ENCODE results near the gene LAMC3.
"Not testable (repeated sequence)": the region's sequence is repeated elsewhere in the genome, so short reads cannot be mapped to it uniquely, and the experiment has no call there.

Gene LAMC3

DNA sequence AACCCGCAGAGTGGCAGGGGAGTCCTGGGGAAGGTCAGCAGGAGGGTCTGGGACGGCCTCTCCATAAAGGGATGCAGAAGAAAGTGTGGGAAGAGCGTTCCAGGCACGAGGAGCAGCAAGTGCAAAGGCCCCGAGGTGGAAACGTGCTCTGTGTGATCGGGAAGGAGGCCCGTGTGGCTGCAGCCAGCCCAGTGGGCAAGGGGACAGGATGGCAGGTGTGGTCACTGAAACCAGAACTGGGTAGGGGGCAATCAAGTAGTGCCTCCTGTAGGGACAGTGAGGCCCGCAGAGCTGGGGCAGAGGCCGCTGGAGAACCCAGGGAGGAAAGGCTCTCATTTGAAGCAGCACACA is 16.3 kb upstream of the LAMC3 start:
- no peak for DNase-seq

- no peak for DNase-seq
These were observed 15.5 kb upstream of the LAMC3 start for GRCh38 chr9:130993303-130994030.

- no peak for DNase-seq
These were observed 14.6 kb upstream of the LAMC3 start for GRCh38 chr9:130994135-130995085.

DNA sequence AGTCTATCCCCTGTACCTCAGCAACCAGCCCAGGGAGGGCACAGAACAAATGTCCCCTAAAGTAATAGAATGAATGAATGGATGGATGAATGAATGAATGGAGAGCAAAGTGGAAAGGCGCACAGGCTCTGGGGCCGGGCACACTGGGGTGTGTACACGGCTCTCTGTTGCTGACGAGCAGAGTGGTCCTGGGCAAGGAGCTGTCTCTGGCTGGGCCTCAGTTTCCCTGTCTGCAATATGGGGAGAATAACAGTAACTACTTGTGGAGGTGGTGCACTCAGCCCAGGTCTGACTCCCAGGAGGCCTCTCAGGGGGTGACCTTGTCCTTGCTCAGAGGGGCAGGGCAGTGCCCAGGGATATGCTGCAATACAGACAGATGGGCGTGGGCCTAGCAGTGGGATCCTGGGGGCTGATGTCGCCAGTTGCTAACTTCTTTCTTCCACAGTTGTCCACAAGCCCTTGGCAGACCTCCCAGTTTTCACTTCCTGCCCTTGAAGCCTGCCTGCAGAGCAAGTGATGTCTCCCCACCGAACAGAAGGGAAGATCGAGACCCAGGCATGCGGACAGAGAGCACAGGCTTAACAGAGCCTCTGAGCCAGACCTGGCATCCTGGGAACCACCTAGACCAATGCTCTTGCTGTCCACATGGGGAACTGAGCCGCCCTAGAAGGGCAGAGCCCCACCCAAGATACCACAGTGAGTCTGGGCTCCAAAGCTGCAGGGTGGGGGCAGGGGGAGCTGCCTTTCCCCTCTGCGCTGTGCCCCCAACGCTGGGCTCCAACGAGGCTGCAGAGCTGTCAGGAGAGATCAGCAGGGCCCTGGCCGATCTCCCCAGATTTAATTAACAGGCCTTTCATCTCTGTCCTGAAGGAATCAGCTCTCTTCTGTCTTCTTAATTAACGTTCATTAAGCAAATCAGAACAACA is 13.6 kb upstream of the LAMC3 start:
- DNase-seq: no peak

DNA sequence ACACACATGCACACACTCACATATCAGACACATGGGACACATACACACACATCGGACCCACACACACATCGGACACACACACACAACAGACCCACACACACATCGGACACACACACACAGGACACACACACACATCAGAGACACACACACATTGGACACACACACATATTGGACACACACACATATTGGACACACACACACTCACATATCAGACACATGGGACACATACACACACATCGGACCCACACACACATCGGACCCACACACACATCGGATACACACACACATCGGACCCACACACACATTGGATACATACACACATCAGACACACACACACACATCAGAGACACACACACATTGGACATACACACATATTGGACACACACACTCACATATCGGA is 12.8 kb upstream of the LAMC3 start:
- DNase-seq: no peak

DNA sequence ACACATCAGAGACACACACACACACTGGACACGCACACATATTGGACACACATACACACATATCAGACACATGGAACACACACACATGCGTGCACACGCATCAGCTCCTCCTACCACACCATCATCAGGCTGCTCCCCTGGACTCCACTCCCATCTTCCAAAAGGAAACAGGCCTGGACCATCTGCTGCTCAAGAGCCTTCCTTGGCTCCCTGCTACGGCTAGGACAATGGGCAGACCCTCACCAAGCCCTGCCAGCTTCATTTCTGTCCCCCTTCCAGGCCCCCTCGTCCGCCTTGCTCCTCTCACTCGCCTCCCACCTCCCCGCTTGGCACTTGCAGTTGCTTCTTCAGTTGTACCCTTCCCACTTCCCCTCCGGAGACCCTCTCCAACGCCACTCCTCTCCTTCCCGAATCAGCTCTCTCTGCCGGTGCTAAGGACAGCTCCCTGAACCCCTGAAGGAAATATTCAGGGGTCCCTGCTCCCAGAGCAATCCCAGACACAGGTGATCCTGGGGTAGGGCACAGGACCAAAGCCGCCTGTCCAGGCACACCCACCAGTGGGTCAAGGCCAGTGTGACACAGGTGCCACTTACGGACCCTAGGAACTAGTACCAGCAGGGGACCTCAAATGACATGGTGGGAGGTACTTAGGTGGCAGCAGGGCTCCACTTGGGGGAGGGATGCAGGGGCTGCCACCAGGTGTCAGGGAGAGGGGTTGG is 12.1 kb upstream of the LAMC3 start:
- DNase-seq: no peak

DNA sequence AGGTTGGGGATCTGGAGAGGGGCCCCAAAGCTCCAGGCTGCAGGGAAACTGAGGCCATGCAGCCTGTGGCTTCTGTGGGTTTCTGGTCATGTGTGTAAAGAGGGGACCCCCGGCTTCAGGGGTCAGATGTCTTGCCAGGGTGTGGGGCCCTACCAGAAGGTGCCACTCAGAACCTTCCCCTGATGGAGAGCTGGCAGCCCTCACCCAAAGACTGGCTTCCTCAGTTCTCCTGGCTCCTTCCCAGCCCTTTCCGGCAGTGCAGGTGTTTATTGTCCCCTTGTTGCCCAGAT is 11.6 kb upstream of the LAMC3 start:
- no peak for DNase-seq

DNA sequence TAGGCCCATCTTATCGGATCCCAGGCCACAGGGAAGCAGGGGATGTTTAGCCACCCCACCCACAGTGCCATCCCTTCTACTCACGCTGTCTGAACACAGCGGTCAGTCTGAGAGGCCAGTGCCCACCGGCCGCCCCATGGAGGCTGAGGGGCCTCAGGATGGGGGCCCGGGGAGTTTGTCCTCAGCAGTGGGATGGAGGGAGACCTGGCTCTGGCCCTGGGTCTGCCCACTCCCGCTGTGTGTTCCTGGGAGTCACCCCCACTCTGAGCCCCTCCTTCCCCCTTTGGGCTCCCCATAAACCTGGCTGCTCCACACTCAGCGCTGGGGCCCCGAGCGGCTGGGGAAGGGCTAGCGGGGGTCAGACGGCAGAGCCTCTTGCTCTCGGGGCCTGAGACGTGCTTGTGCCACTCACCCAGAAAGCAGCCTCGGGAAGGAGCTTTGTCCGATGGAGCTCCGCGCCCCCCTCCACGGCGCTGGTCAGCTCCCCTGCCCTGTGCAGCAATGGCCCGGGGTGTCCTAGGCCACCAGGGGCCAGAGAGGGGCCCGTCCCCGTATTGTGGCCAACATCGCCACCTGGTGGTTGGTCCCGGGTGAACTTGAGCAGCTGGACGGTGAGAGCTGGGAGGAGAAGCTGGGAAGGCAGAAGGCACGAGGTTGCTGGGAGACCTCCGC is 10.9 kb upstream of the LAMC3 start:
- DNase-seq: peak; percentile 76

- no peak for DNase-seq
These were observed 10.3 kb upstream of the LAMC3 start for GRCh38 chr9:130998597-130999244.

DNA sequence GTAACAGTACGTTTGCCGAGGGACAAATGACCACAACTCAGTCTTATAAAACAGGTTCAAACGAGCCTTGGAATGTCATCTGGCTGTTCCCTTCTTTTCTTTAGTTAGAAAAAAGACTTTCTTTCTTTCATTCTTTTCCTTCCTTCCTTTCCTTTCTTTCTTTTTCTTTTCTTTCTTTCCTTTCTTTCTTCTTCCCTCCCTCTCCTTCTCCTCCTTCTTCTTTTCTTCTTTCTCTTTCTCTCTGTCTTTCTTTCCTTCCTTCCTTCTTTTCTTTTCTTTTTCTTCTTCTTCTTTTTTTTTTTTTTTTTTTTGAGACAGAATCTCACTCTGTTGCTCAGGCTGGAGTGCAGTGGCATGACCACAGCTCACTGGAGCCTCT is 9.7 kb upstream of the LAMC3 start:
- DNase-seq: no peak

GRCh38 chr9:131000526-131000925 is 8.4 kb upstream of the LAMC3 start:
- DNase-seq: not testable (repeated sequence)

- DNase-seq: no peak
These were observed 8.0 kb upstream of the LAMC3 start for GRCh38 chr9:131001021-131001420.

DNA sequence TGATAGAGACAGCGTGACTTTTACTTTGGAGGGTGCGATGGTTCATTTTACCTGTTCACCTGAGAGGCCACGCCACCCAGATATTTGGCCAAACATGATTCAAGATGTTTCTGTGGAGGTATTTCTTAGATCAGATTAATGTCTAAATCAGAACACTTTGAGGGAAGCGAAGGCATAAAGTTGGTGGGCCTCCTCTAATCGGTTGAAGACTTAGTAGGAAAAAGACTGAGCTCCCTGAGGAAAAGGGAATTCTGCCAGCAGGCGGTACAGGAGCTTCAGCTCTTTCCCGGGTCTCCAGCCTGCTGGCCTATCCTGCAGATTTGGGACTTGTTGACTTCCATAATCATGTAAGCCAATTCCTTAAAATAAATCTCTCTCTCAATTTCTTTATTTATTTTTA is 7.0 kb upstream of the LAMC3 start:
- DNase-seq: no peak

DNA sequence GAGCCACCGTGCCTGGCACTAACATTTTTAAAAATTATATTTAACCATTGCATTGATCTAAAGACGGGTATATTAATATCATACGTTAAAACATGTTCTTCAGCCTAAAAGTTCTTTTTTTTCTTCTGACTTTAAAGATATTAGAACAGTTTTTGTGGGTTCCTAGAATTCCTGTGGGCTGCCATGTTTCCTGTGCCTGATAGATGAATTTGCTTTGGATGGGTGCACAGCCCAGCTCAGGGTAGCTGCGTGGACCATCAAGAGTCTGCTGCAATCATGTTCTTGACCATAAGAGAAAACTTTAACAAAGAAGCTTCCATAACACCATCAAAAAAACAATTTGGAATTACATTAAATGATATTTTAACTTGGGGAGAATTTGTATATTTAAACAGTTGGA is 2.4 kb upstream of the LAMC3 start:
- no peak for DNase-seq

- DNase-seq: no peak
These were observed 888 bp upstream of the LAMC3 start for GRCh38 chr9:131008086-131008485.

GRCh38 chr9:131008563-131008908 is 438 bp upstream of the LAMC3 start:
- DNase-seq: no peak

- no peak for DNase-seq
These were observed 1.7 kb downstream of the LAMC3 start for GRCh38 chr9:131010482-131011273.

GRCh38 chr9:131011274-131012022 is 2.5 kb downstream of the LAMC3 start:
- no peak for DNase-seq

DNA sequence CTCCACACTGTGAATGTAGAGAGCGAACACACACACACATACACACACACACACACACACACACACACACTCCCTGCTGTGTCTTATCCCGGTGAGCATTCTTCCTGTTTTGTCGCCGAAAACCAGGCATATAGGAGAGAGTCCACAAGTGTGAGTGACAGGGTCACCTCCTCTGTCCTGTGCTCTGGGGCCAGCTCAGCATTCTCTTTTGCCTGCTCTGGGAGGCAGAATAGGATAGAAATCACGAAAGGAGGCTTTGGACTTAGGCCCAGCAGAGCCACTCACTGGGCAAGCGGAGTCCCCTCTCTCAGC is 3.0 kb downstream of the LAMC3 start:
- DNase-seq: no peak

DNA sequence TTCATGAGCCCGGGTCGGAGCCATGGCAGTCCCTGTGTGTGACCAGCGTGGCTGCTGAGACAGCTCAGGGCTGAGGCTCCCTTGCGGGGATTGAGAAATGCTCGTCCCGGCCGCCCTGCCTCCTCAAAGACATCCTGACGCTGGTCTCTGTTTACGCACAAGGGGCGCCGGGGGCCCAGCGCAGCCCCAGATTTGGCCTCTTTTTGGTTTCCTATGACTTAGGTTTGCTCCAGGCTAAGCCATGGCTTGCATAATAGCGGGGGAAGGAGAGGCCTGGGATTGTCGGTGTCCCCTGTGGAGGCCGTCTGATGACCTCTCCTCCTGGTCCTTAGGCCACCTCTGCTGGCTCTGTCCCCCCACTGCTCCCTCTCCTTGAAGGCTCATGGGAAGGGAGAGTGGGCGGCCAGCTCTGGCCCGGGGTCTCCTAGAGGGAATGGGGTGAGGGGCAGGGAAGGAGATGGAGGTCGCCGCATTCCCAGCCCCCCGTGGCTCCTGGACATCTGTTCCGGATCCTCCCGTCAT is 3.5 kb downstream of the LAMC3 start:
- DNase-seq: no peak

Measured in right forelimb (tissue), 1 donor.